Measurements from ENCODE around the gene ITGA8. TPM values are rescaled to one million over a fixed set of nuclear protein-coding genes. Genes with fewer than 3 reads are reported as not detected.

ITGA8 gene
- total and polyA plus RNA-seq, 2 donors (not counting 1 experiment from before 2014, with no cell fraction given), result not detected

- no peaks in the 10 kb centered on the region for H3K79me2 ChIP-seq (ENCODE audit: control insufficient read depth, insufficient read depth, low read length)
- H2AFZ ChIP-seq (ENCODE audit: insufficient read depth, low read depth, low read length, poor library complexity, severe bottlenecking), result no peak overlapping the region
- Mint-ChIP-seq H3K4me1 (no peaks in the 10 kb centered on the region), H3K9me3 (ENCODE audit: insufficient read depth) (peaks cover 6% of the 10 kb centered on the region), H3K4me3 (no peak overlapping the region), H3K27me3 (peaks cover 8% of the 10 kb centered on the region), H3K27ac (no peak overlapping the region)
- H3K4me2 ChIP-seq (replicated peaks; ENCODE audit: low read depth, low read length, poor library complexity, severe bottlenecking), result no peak overlapping the region
- WGBS (ENCODE audit: insufficient coverage), result no CpG with 5 or more reads among the region's 4 CpGs
- no peak for ATAC-seq (ENCODE audit: low read depth)
- no peak overlapping the region for H3K9ac ChIP-seq (ENCODE audit: low read length)
- POLR2A ChIA-PET, result no interaction called here
- no peak overlapping the region for H3K4me3 ChIP-seq (ENCODE audit: control extremely low read depth in 1 of 5, extremely low read depth in 1 of 5, insufficient read depth in 1 of 5, low read depth in 2 of 5, low read length in 4 of 5)
- DNase-seq, result no peak
- TF ChIP-seq CTCF (IDR thresholded peaks at IDR 0.05) (no peak), EZH2 (IDR thresholded peaks at IDR 0.05; ENCODE audit: borderline replicate concordance, insufficient read depth, low read depth, low read length, poor library complexity, severe bottlenecking) (no peak)
- peaks cover 0 to 2% (median 0%) of the 10 kb centered on the region in 3 donors for H3K9me3 ChIP-seq (ENCODE audit: control extremely low read depth in 1 of 3, control insufficient read depth in 2 of 3, insufficient read depth in 1 of 3, low read length in 2 of 3)
- no peak overlapping the region for H3K27ac ChIP-seq (ENCODE audit: low read length in 2 of 2)
- H3K36me3 ChIP-seq (replicated peaks in 1 of 2; ENCODE audit: control extremely low read depth in 1 of 2, control insufficient read depth in 1 of 2, extremely low read depth in 1 of 2, insufficient read depth in 2 of 2, low read length in 1 of 2), result no peaks in the 10 kb centered on the region
- no peaks in the 10 kb centered on the region for H4K20me1 ChIP-seq (ENCODE audit: control insufficient read depth, insufficient read depth, low read length, poor library complexity, severe bottlenecking)
- no peaks in the 10 kb centered on the region for H3K4me1 ChIP-seq (ENCODE audit: control insufficient read depth in 2 of 2, insufficient read depth in 2 of 2, low read length in 2 of 2)
- CTCF ChIA-PET, result interaction anchor here (1.0 kb wide), 1 partner anchor 14 kb away, joined by 3 read pairs; no protein-coding TSS in a partner anchor
- H3K27me3 ChIP-seq (replicated peaks in 1 of 4; ENCODE audit: control extremely low read depth in 1 of 4, control insufficient read depth in 3 of 4, insufficient read depth in 4 of 4, low read length in 3 of 4), result no peaks in the 10 kb centered on the region
- intact Hi-C loops (cut with micrococcal nuclease), result no loop called here
These were observed 140.1 kb downstream of the ITGA8 start for GRCh38 chr10:15579605-15580004.

- ChIA-PET CTCF (no interaction called here), POLR2A (no interaction called here)
- Histone ChIP-seq H3K36me3 (replicated peaks in 1 of 2; ENCODE audit: control extremely low read depth in 1 of 2, control insufficient read depth in 1 of 2, extremely low read depth in 1 of 2, insufficient read depth in 2 of 2, low read length in 1 of 2) (no peaks in the 10 kb centered on the region), H2AFZ (ENCODE audit: insufficient read depth, low read depth, low read length, poor library complexity, severe bottlenecking) (no peak overlapping the region), H3K4me1 (ENCODE audit: control insufficient read depth in 2 of 2, insufficient read depth in 2 of 2, low read length in 2 of 2) (no peaks in the 10 kb centered on the region), H3K9me3 (ENCODE audit: control extremely low read depth in 1 of 3, control insufficient read depth in 2 of 3, insufficient read depth in 1 of 3, low read length in 2 of 3) (peaks cover 0 to 2% (median 0%) of the 10 kb centered on the region in 3 donors), H3K27me3 (replicated peaks in 1 of 4; ENCODE audit: control extremely low read depth in 1 of 4, control insufficient read depth in 3 of 4, insufficient read depth in 4 of 4, low read length in 3 of 4) (no peaks in the 10 kb centered on the region), H3K4me2 (replicated peaks; ENCODE audit: low read depth, low read length, poor library complexity, severe bottlenecking) (no peak overlapping the region), H3K27ac (ENCODE audit: low read length in 2 of 2) (no peak overlapping the region), H4K20me1 (ENCODE audit: control insufficient read depth, insufficient read depth, low read length, poor library complexity, severe bottlenecking) (no peaks in the 10 kb centered on the region), H3K79me2 (ENCODE audit: control insufficient read depth, insufficient read depth, low read length) (no peaks in the 10 kb centered on the region), H3K9ac (ENCODE audit: low read length) (no peak overlapping the region), H3K4me3 (ENCODE audit: control extremely low read depth in 1 of 5, extremely low read depth in 1 of 5, insufficient read depth in 1 of 5, low read depth in 2 of 5, low read length in 4 of 5) (no peak overlapping the region)
- DNase-seq (no peak), ATAC-seq (ENCODE audit: low read depth) (no peak)
- Mint-ChIP-seq H3K27ac (no peak overlapping the region), H3K4me1 (no peaks in the 10 kb centered on the region), H3K9me3 (ENCODE audit: insufficient read depth) (no peaks in the 10 kb centered on the region), H3K27me3 (no peaks in the 10 kb centered on the region), H3K4me3 (no peak overlapping the region)
- TF ChIP-seq EZH2 (IDR thresholded peaks at IDR 0.05; ENCODE audit: borderline replicate concordance, insufficient read depth, low read depth, low read length, poor library complexity, severe bottlenecking) (no peak), CTCF (IDR thresholded peaks at IDR 0.05) (no peak)
- intact Hi-C loops (cut with micrococcal nuclease), result no loop called here
- WGBS (ENCODE audit: insufficient coverage), result 100% methylated on average over 4 of the region's 6 CpGs
These were observed 147.1 kb downstream of the ITGA8 start for GRCh38 chr10:15572531-15573045.
